IMR-90 (cell line): Measurements from ENCODE around the gene MTIF3.
A peak's percentile ranks its signal among the peaks of the same experiment; 100 is the strongest.

Source experiments
- BHLHE40 ChIP-seq: fragments of 150-350 bp; IDR thresholded peaks from 2 replicates; pipeline ENCODE4 v1.6.1; 2016; ENCODE audit warnings: mild to moderate bottlenecking, low read depth, low read length
- CEBPB ChIP-seq: IDR thresholded peaks from 2 replicates; pipeline ENCODE4 v1.6.1; 2012; ENCODE audit warnings: low read depth, low read length, improper control_type of control experiment
- CHD1 ChIP-seq: IDR thresholded peaks from 2 replicates; pipeline ENCODE4 v1.6.1; 2012; ENCODE audit warnings: low read depth, low read length, improper control_type of control experiment
- CTCF ChIP-seq: conservative IDR thresholded peaks from 2 replicates; pipeline ENCODE4 v1.5.1; 2012; ENCODE audit warnings: mild to moderate bottlenecking, low read depth, low read length, improper control_type of control experiment
- MAFK ChIP-seq: IDR thresholded peaks from 2 replicates; pipeline ENCODE4 v1.6.1; 2012; ENCODE audit warnings: low read depth, low read length, improper control_type of control experiment
- MXI1 ChIP-seq: IDR thresholded peaks from 2 replicates; pipeline ENCODE4 v1.6.1; 2012; ENCODE audit warnings: low read depth, mild to moderate bottlenecking, low read length, moderate library complexity, borderline replicate concordance
- NFE2L2 ChIP-seq: fragments of 150-350 bp; IDR thresholded peaks from 2 replicates; pipeline ENCODE4 v1.6.1; 2016; ENCODE audit warnings: low read depth, mild to moderate bottlenecking, low read length
- POLR2A ChIP-seq: IDR thresholded peaks from 2 replicates; pipeline ENCODE4 v1.6.1; 2012; ENCODE audit warnings: mild to moderate bottlenecking, low read depth, low read length
- RCOR1 ChIP-seq: IDR thresholded peaks from 2 replicates; pipeline ENCODE4 v1.6.1; 2012; ENCODE audit warnings: mild to moderate bottlenecking, low read length, improper control_type of control experiment; ENCODE audit not compliant: insufficient replicate concordance
- SMC3 ChIP-seq: fragments of 150-350 bp; IDR thresholded peaks from 2 replicates; pipeline ENCODE4 v1.6.1; 2016; ENCODE audit warnings: low read depth, mild to moderate bottlenecking, antibody characterized with exemption, low read length, moderate library complexity
- USF2 ChIP-seq: fragments of 150-350 bp; IDR thresholded peaks from 2 replicates; pipeline ENCODE4 v1.6.1; 2017; ENCODE audit warnings: mild to moderate bottlenecking, antibody characterized with exemption, low read length, low read depth

GRCh38 chr13:27481766-27482165 lies 31.4 kb upstream of the MTIF3 start:
- TF ChIP-seq CTCF (peak; percentile 51), SMC3 (peak; percentile 28; the same call in 1 of the 2 replicates), CEBPB (no peak), POLR2A (no peak), MAFK (no peak), RCOR1 (no peak), MXI1 (no peak), BHLHE40 (no peak), CHD1 (no peak), USF2 (no peak), NFE2L2 (no peak)
